MM.1S (cell line): ENCODE measurements around the gene KRTAP10-6.

Experiments
- DNase-seq: peaks from one replicate; pipeline ENCODE4 v3.0.0-alpha.2; 2015
- H2AFZ ChIP-seq: fragments of 300-600 bp; sonication (generic); 2 replicates; pipeline ENCODE4 v1.6.0; 2016; ENCODE audit warnings: antibody characterized with exemption, low read length
- H3F3A ChIP-seq: fragments of 300-600 bp; sonication (generic); 2 replicates; pipeline ENCODE4 v1.6.1; 2016; ENCODE audit warnings: mild to moderate bottlenecking, antibody characterized with exemption, low read length, moderate library complexity, mixed read lengths; ENCODE audit not compliant: insufficient read depth
- H3K27ac ChIP-seq: fragments of 300-600 bp; sonication (generic); 2 replicates; pipeline ENCODE4 v1.5.1; 2016; ENCODE audit warnings: mild to moderate bottlenecking, low read length
- H3K27me3 ChIP-seq: fragments of 300-600 bp; sonication (generic); replicated peaks from 2 replicates; pipeline ENCODE4 v1.6.0; 2016; ENCODE audit warnings: low read length; ENCODE audit not compliant: insufficient read depth
- H3K36me3 ChIP-seq: fragments of 300-600 bp; sonication (generic); replicated peaks from 2 replicates; pipeline ENCODE4 v1.6.1; 2016; ENCODE audit warnings: mild to moderate bottlenecking, low read length, mixed read lengths; ENCODE audit not compliant: insufficient read depth
- H3K4me1 ChIP-seq: fragments of 300-600 bp; sonication (generic); 2 replicates; pipeline ENCODE4 v1.6.1; 2016; ENCODE audit warnings: low read length, mixed read lengths
- H3K4me2 ChIP-seq: fragments of 300-600 bp; sonication (generic); 2 replicates; pipeline ENCODE4 v1.6.0; 2016; ENCODE audit warnings: low read depth, low read length
- H3K4me3 ChIP-seq: fragments of 300-600 bp; sonication (generic); 2 replicates; pipeline ENCODE4 v1.5.1; 2016; ENCODE audit warnings: low read length, mixed read lengths
- H3K79me2 ChIP-seq: fragments of 300-600 bp; sonication (generic); 2 replicates; pipeline ENCODE4 v1.6.1; 2016; ENCODE audit warnings: mixed run types, low read length, mixed read lengths
- H3K9ac ChIP-seq: fragments of 300-600 bp; sonication (generic); 2 replicates; pipeline ENCODE4 v1.6.1; 2016; ENCODE audit warnings: low read length, mixed read lengths
- H3K9me2 ChIP-seq: fragments of 300-600 bp; sonication (generic); replicated peaks from 2 replicates; pipeline ENCODE4 v1.6.1; 2016; ENCODE audit warnings: mild to moderate bottlenecking, low read length, mixed read lengths; ENCODE audit not compliant: insufficient read depth
- H3K9me3 ChIP-seq: fragments of 300-600 bp; sonication (generic); replicated peaks from 2 replicates; pipeline ENCODE4 v1.6.1; 2016; ENCODE audit warnings: mild to moderate bottlenecking, low read length, mixed read lengths; ENCODE audit not compliant: insufficient read depth
- H4K20me1 ChIP-seq: fragments of 300-600 bp; sonication (generic); 2 replicates; pipeline ENCODE4 v1.6.1; 2016; ENCODE audit warnings: mild to moderate bottlenecking, low read length, moderate library complexity, mixed read lengths; ENCODE audit not compliant: insufficient read depth
- CTCF ChIP-seq: fragments of 300-600 bp; sonication (generic); IDR thresholded peaks from 2 replicates; pipeline ENCODE4 v1.5.1; 2016; ENCODE audit warnings: antibody characterized with exemption, low read length, mixed read lengths
- EZH2 ChIP-seq: fragments of 300-600 bp; sonication (generic); optimal IDR thresholded peaks from 2 replicates; pipeline ENCODE3; 2017; ENCODE audit warnings: low read depth, mild to moderate bottlenecking, antibody characterized with exemption, low read length, mixed read lengths
- EZH2phosphoT487 ChIP-seq: fragments of 300-600 bp; sonication (generic); IDR thresholded peaks from 2 replicates; pipeline ENCODE4 v1.6.1; 2018; ENCODE audit warnings: antibody characterized with exemption, low read length

KRTAP10-6 gene

GRCh38 chr21:44585892-44586291 lies 6.4 kb downstream of the KRTAP10-6 start:
- Histone ChIP-seq H3K27ac (no peak overlapping the region), H4K20me1 (no peaks in the 10 kb centered on the region), H3K9ac (no peak overlapping the region), H3K79me2 (no peaks in the 10 kb centered on the region), H3K9me3 (no peaks in the 10 kb centered on the region), H2AFZ (no peak overlapping the region), H3K4me1 (no peaks in the 10 kb centered on the region), H3K4me2 (no peak overlapping the region), H3K36me3 (no peaks in the 10 kb centered on the region), H3K4me3 (no peak overlapping the region), H3K9me2 (no peaks in the 10 kb centered on the region), H3K27me3 (peaks cover 95% of the 10 kb centered on the region), H3F3A (no peaks in the 10 kb centered on the region)
- no peak for DNase-seq
- TF ChIP-seq CTCF: no peak
- TF ChIP-seq EZH2: no peak
- no peak for TF ChIP-seq EZH2phosphoT487

DNA sequence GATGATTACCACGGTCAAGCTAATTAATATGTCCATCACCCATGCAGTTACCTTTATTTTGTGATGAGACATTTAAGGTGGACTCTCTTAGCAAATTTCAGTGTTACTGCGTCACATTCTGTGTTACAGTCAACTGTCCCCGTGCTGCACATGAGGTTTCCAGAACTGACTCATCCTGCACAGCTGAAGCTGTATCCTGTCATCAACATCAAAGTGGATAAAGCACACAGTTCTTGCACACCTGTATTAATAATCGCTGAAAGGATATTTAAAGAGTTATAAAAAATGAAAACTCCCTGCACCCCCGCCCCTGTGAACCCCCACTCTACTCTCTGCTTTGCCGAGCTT lies 8.5 kb downstream of the KRTAP10-6 start:
- H3K27ac ChIP-seq: no peak overlapping the region
- H3K4me3 ChIP-seq: no peak overlapping the region
- TF ChIP-seq EZH2phosphoT487: no peak
- TF ChIP-seq EZH2: no peak
- no peak for TF ChIP-seq CTCF
- no peaks in the 10 kb centered on the region for H3K4me1 ChIP-seq
- H3F3A ChIP-seq: no peaks in the 10 kb centered on the region
- peaks cover 98% of the 10 kb centered on the region for H3K27me3 ChIP-seq
- no peak overlapping the region for H2AFZ ChIP-seq
- H3K9me3 ChIP-seq: no peaks in the 10 kb centered on the region
- no peaks in the 10 kb centered on the region for H3K9me2 ChIP-seq
- no peaks in the 10 kb centered on the region for H3K79me2 ChIP-seq
- no peak for DNase-seq
- no peaks in the 10 kb centered on the region for H3K36me3 ChIP-seq
- no peak overlapping the region for H3K4me2 ChIP-seq
- no peak overlapping the region for H3K9ac ChIP-seq
- no peaks in the 10 kb centered on the region for H4K20me1 ChIP-seq

DNA sequence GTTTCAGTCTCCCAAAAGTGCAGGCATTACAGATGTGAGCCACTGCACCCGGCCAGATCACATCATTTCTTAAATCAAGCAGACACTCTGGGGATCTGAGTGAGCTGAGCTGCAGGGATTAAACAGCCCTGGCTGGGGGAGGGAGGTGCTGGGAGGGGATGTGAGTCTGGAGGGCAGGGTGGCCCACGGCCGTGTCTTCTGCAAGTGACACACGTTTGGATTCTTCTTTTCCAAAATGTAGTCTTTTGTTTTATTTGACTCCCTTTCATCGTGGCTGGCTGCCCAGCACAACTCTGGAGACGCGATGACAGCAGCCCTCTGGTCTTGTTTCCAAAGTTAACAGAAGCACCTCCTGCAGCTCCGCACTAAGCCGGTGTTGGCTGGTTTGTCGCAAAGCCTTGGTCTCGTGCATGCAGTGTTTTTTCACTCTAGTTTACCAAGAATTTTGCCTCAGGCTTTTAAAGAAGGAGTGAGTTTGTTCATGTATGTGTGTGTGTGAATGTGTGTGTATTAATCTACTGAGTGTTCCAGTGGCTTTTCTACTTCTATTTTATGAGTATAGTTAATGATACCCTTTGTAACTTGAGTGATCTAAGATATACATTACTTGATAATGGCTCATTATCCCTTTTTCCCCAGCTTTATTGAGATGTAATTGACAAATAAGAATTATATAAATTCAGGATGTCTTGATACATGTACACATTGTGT lies 9.1 kb downstream of the KRTAP10-6 start:
- Histone ChIP-seq H3K9ac (no peak overlapping the region), H3K36me3 (no peaks in the 10 kb centered on the region), H3K79me2 (no peaks in the 10 kb centered on the region), H3K4me1 (no peaks in the 10 kb centered on the region), H3K27me3 (peaks cover 100% of the 10 kb centered on the region), H3K4me3 (no peak overlapping the region), H3F3A (no peaks in the 10 kb centered on the region), H3K27ac (no peak overlapping the region), H3K4me2 (no peak overlapping the region), H4K20me1 (no peaks in the 10 kb centered on the region), H3K9me2 (no peaks in the 10 kb centered on the region), H2AFZ (no peak overlapping the region), H3K9me3 (no peaks in the 10 kb centered on the region)
- DNase-seq: no peak
- no peak for TF ChIP-seq CTCF
- TF ChIP-seq EZH2: no peak
